ENCODE measurements around the gene ZNF324. TPM values are rescaled to one million over a fixed set of nuclear protein-coding genes. Genes with fewer than 3 reads are reported as not detected.

Gene ZNF324
- total and polyA plus RNA-seq, 2 of the 13 experiments (the other 11 are each of a cell fraction or from before 2014, with no cell fraction given) = 1.1 to 4.7 TPM

- TF ChIP-seq ZBTB4 (CRISPR knock-in tag; IDR thresholded peaks at IDR 0.05; ENCODE audit: borderline replicate concordance) (peak; percentile 96), SMARCE1 (IDR thresholded peaks at IDR 0.05; ENCODE audit: borderline replicate concordance) (no peak), PCBP1 (IDR thresholded peaks at IDR 0.05; ENCODE audit: borderline replicate concordance, low read depth, low read length) (peak; percentile 93), FOXJ3 (CRISPR knock-in tag; IDR thresholded peaks at IDR 0.05; ENCODE audit: borderline replicate concordance) (peak; percentile 81), ZMAT3 (CRISPR knock-in tag; conservative IDR thresholded peaks at IDR 0.05) (no peak; the same call in 1 of the 2 replicates), ZNF446 (CRISPR knock-in tag; IDR thresholded peaks at IDR 0.05) (0 out of 2 replicates have a peak, but pooled peaks have one; percentile 41), ZNF510 (CRISPR knock-in tag; IDR thresholded peaks at IDR 0.05; ENCODE audit: low read depth) (peak; percentile 93), JUND (CRISPR knock-in tag; IDR thresholded peaks at IDR 0.05) (0 out of 2 replicates have a peak, but pooled peaks have one; percentile 59), EED (CRISPR knock-in tag; IDR thresholded peaks at IDR 0.05) (0 out of 2 replicates have a peak, but pooled peaks have one; percentile 16), AKNA (CRISPR knock-in tag; IDR thresholded peaks at IDR 0.05; ENCODE audit: borderline replicate concordance) (0 out of 2 replicates have a peak, but pooled peaks have one; percentile 45), IRF1 (CRISPR knock-in tag; IDR thresholded peaks at IDR 0.05; ENCODE audit: low read depth) (no peak), ZFYVE20 (CRISPR knock-in tag; IDR thresholded peaks at IDR 0.05; ENCODE audit: borderline replicate concordance, low read depth) (no peak; the same call in 1 of the 2 replicates), PRPF4 (IDR thresholded peaks at IDR 0.05; ENCODE audit: low read depth, low read length, poor library complexity, severe bottlenecking) (peak; percentile 55)
- TF ChIP-seq, protein P1, sequence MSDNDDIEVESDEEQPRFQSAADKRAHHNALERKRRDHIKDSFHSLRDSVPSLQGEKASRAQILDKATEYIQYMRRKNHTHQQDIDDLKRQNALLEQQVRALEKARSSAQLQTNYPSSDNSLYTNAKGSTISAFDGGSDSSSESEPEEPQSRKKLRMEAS (IDR thresholded peaks at IDR 0.05) = peak; percentile 84; the same call in 1 of the 2 replicates
- TF ChIP-seq, protein P2, sequence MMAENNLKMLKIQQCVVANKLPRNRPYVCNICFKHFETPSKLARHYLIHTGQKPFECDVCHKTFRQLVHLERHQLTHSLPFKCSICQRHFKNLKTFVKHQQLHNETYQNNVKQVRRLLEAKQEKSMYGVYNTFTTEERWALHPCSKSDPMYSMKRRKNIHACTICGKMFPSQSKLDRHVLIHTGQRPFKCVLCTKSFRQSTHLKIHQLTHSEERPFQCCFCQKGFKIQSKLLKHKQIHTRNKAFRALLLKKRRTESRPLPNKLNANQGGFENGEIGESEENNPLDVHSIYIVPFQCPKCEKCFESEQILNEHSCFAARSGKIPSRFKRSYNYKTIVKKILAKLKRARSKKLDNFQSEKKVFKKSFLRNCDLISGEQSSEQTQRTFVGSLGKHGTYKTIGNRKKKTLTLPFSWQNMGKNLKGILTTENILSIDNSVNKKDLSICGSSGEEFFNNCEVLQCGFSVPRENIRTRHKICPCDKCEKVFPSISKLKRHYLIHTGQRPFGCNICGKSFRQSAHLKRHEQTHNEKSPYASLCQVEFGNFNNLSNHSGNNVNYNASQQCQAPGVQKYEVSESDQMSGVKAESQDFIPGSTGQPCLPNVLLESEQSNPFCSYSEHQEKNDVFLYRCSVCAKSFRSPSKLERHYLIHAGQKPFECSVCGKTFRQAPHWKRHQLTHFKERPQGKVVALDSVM (CRISPR knock-in tag; IDR thresholded peaks at IDR 0.05) = peak; percentile 77
Observed at GRCh38 chr19:58519355-58520256, 52.7 kb downstream of the ZNF324 start, which contains the start of gene ZBTB45 (continued).
